Liver (tissue), 3 donors: Measurements from ENCODE around the gene LDB3.

Experiments
- FOXA1 ChIP-seq: IDR thresholded peaks from 2 replicates; pipeline ENCODE4 v1.6.1; 2016; ENCODE audit warnings: antibody characterized with exemption
- GABPA ChIP-seq, 2 donors: IDR thresholded peaks in 1 of 2; conservative IDR thresholded peaks in 1 of 2; 2 replicates each; pipeline ENCODE4 v1.6.1; 2016; ENCODE audit warnings: antibody characterized with exemption in 2 of 2, mild to moderate bottlenecking in 1 of 2, moderate library complexity in 1 of 2
- JUND ChIP-seq, 2 donors: IDR thresholded peaks; 2 replicates each; pipeline ENCODE4 v1.6.1; 2016; ENCODE audit warnings: antibody characterized with exemption in 2 of 2
- NR2F2 ChIP-seq: IDR thresholded peaks from 2 replicates; pipeline ENCODE4 v1.6.1; 2016; ENCODE audit warnings: antibody characterized with exemption
- RAD21 ChIP-seq, 2 donors: IDR thresholded peaks; 2 replicates each; pipeline ENCODE4 v1.6.1; 2016; ENCODE audit warnings: antibody characterized with exemption in 2 of 2, mild to moderate bottlenecking in 2 of 2
- RXRA ChIP-seq, 2 donors: IDR thresholded peaks; 2 replicates each; pipeline ENCODE4 v1.6.1; 2017 to 2018; ENCODE audit warnings: antibody characterized with exemption in 2 of 2, mild to moderate bottlenecking in 1 of 2
- SP1 ChIP-seq: IDR thresholded peaks from 2 replicates; pipeline ENCODE4 v1.6.1; 2018; ENCODE audit warnings: antibody characterized with exemption, mild to moderate bottlenecking
- TAF1 ChIP-seq: conservative IDR thresholded peaks from 2 replicates; pipeline ENCODE4 v1.6.1; 2016; ENCODE audit warnings: antibody characterized with exemption, mild to moderate bottlenecking
- YY1 ChIP-seq: IDR thresholded peaks from 2 replicates; pipeline ENCODE4 v1.6.1; 2016; ENCODE audit warnings: antibody characterized with exemption, mild to moderate bottlenecking
- TF ChIP-seq, protein P1 (sequence below): fragments of 150-350 bp; IDR thresholded peaks from 2 replicates; pipeline ENCODE4 v1.5.1; 2017; ENCODE audit warnings: improper control_type of control experiment, low read depth, low read length; ENCODE audit not compliant: missing input control
- TF ChIP-seq, protein P2 (sequence below): IDR thresholded peaks from 2 replicates; pipeline ENCODE4 v1.6.1; 2016; ENCODE audit warnings: antibody characterized with exemption
- donor health status: healthy.
- donor health status: healthy.

DNA sequence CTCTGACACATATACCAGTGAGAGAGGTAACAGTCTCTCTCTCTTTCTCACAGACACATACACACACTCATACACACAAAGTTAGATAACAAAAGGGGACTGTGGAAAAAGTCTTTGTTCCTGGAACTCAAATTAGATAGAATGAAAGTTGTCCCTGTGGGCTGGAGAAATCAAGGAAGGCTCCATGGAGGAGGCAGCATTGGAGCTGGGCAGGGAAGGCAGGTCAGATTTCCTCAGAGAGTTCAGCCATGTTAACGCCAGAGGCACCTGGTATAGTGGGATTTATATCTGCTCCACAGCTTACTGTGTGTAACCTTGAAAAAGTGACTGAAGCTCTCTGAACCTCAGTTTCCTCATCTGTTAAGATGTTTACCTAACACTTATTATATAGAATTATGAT is 38.7 kb downstream of the LDB3 start:
- TF ChIP-seq FOXA1 (no peak), TAF1 (no peak), NR2F2 (no peak), SP1 (no peak), GABPA (IDR thresholded peaks at IDR 0.05 in 1 of 2, conservative IDR thresholded peaks at IDR 0.05 in 1 of 2) (no peak), YY1 (no peak), JUND (IDR thresholded peaks at IDR 0.05) (no peak), RAD21 (IDR thresholded peaks at IDR 0.05) (no peak), RXRA (IDR thresholded peaks at IDR 0.05) (no peak)
- TF ChIP-seq, protein P1, sequence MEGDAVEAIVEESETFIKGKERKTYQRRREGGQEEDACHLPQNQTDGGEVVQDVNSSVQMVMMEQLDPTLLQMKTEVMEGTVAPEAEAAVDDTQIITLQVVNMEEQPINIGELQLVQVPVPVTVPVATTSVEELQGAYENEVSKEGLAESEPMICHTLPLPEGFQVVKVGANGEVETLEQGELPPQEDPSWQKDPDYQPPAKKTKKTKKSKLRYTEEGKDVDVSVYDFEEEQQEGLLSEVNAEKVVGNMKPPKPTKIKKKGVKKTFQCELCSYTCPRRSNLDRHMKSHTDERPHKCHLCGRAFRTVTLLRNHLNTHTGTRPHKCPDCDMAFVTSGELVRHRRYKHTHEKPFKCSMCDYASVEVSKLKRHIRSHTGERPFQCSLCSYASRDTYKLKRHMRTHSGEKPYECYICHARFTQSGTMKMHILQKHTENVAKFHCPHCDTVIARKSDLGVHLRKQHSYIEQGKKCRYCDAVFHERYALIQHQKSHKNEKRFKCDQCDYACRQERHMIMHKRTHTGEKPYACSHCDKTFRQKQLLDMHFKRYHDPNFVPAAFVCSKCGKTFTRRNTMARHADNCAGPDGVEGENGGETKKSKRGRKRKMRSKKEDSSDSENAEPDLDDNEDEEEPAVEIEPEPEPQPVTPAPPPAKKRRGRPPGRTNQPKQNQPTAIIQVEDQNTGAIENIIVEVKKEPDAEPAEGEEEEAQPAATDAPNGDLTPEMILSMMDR, result no peak
- TF ChIP-seq, protein P2, sequence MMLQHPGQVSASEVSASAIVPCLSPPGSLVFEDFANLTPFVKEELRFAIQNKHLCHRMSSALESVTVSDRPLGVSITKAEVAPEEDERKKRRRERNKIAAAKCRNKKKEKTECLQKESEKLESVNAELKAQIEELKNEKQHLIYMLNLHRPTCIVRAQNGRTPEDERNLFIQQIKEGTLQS, result no peak
